ENCODE results near the gene LNX2. TPM values are rescaled to one million over a fixed set of nuclear protein-coding genes. Genes with fewer than 3 reads are reported as not detected.

Gene LNX2
- total and polyA plus RNA-seq, 4 experiments from 2014 or later, result 6.6 to 13.0 (median 9.3) TPM

DNA sequence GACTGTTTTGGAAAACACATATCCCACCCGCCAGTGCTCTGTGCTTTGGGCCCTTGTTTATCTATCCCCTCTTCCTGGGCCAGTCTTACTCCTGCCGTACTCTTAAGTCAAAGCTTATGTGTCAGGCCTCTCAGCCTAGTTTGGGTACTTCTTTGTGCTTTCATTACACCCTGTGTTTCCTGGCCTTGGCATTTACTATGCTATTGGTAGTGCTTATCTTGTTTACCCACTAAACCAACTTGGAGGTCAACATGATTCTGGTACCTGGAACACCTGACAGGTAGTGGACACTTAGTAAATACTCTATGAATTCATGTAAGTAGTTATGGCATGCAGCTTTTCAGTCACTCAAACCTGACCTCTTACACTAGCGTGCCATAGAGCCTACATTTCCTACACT, 3.7 kb upstream of the LNX2 start:
- no peaks in the 10 kb centered on the region for H3K9me3 Mint-ChIP-seq
- H3K27me3 Mint-ChIP-seq, result no peaks in the 10 kb centered on the region
- H3K36me3 Mint-ChIP-seq, result peaks cover 38 to 49% of the 10 kb centered on the region in 2 donors
- Histone ChIP-seq H3K9me3 (ENCODE audit: control insufficient read depth in 1 of 2, low read length in 2 of 2) (no peaks in the 10 kb centered on the region), H3K4me3 (ENCODE audit: low read length in 2 of 2) (no peak overlapping the region), H3K36me3 (ENCODE audit: insufficient read depth, low read length) (peaks cover 9% of the 10 kb centered on the region), H3K27ac (ENCODE audit: low read depth, low read length) (no peak overlapping the region), H3K27me3 (ENCODE audit: insufficient read depth, low read length) (no peaks in the 10 kb centered on the region), H3K4me1 (ENCODE audit: insufficient read depth, low read length) (peaks cover 50% of the 10 kb centered on the region)
- CTCF ChIA-PET (ENCODE audit: partially characterized antibody), result no interaction called here
- no peak for DNase-seq
- H3K27ac Mint-ChIP-seq, result no peak overlapping the region
- intact Hi-C loops (cut with micrococcal nuclease), result loop anchor here (5.0 to 10.0 kb wide), 3 partner anchors 42 to 1031 kb away; partner anchors contain the start of gene POMP
- POLR2A ChIA-PET (ENCODE audit: partially characterized antibody), result interaction anchor here (1.0 kb wide), 1 partner anchor 174 kb away, joined by 3 read pairs; the partner anchor contains the start of gene MTIF3
- H3K4me1 Mint-ChIP-seq, result peaks cover 53 to 79% (median 66%) of the 10 kb centered on the region in 4 donors
- peak overlapping the region in 4 of 8 donors; percentile 25 to 67 (median 54) for H3K4me3 Mint-ChIP-seq

GRCh38 chr13:27622881-27623280, 2.6 kb upstream of the LNX2 start:
- peaks cover 32 to 41% of the 10 kb centered on the region in 2 donors for H3K36me3 Mint-ChIP-seq
- no peak overlapping the region for H3K27ac ChIP-seq (ENCODE audit: low read depth, low read length)
- peak overlapping the region in 3 of 7 donors; percentile 32 to 97 (median 91) for H3K27ac Mint-ChIP-seq
- H3K27me3 Mint-ChIP-seq, result no peaks in the 10 kb centered on the region
- peak overlapping the region; percentile 56 to 96 (median 92) for H3K4me3 Mint-ChIP-seq
- H3K4me1 Mint-ChIP-seq, result peaks cover 53 to 83% (median 68%) of the 10 kb centered on the region in 4 donors
- H3K4me3 ChIP-seq (ENCODE audit: low read length in 2 of 2), result no peak overlapping the region
- H3K36me3 ChIP-seq (ENCODE audit: insufficient read depth, low read length), result peaks cover 9% of the 10 kb centered on the region
- H3K4me1 ChIP-seq (ENCODE audit: insufficient read depth, low read length), result peaks cover 60% of the 10 kb centered on the region
- H3K9me3 ChIP-seq (ENCODE audit: control insufficient read depth in 1 of 2, low read length in 2 of 2), result no peaks in the 10 kb centered on the region
- CTCF ChIA-PET (ENCODE audit: partially characterized antibody), result interaction anchor here (0.5 to 1.1 kb wide), 2 partner anchors 176 to 195 kb away, joined by 3 read pairs; no protein-coding TSS in a partner anchor
- POLR2A ChIA-PET (ENCODE audit: partially characterized antibody), result interaction anchor here (0.9 to 4.9 kb wide), 6 partner anchors 19 to 516 kb away, joined by 3 to 135 read pairs (median 4); partner anchors contain the start of genes GTF3A, MTIF3 and PAN3
- no peaks in the 10 kb centered on the region for H3K9me3 Mint-ChIP-seq
- intact Hi-C loops (cut with micrococcal nuclease), result loop anchor here (5.0 to 10.0 kb wide), 3 partner anchors 41 to 1032 kb away; partner anchors contain the start of gene POMP
- no peaks in the 10 kb centered on the region for H3K27me3 ChIP-seq (ENCODE audit: insufficient read depth, low read length)
- no peak for DNase-seq

GRCh38 chr13:27622102-27622820, 1.9 kb upstream of the LNX2 start:
- peaks cover 28 to 39% of the 10 kb centered on the region in 2 donors for H3K36me3 Mint-ChIP-seq
- DNase-seq, result no peak
- CTCF ChIA-PET (ENCODE audit: partially characterized antibody), result interaction anchor here (1.1 kb wide), 1 partner anchor 195 kb away, joined by 3 read pairs; no protein-coding TSS in a partner anchor

DNA sequence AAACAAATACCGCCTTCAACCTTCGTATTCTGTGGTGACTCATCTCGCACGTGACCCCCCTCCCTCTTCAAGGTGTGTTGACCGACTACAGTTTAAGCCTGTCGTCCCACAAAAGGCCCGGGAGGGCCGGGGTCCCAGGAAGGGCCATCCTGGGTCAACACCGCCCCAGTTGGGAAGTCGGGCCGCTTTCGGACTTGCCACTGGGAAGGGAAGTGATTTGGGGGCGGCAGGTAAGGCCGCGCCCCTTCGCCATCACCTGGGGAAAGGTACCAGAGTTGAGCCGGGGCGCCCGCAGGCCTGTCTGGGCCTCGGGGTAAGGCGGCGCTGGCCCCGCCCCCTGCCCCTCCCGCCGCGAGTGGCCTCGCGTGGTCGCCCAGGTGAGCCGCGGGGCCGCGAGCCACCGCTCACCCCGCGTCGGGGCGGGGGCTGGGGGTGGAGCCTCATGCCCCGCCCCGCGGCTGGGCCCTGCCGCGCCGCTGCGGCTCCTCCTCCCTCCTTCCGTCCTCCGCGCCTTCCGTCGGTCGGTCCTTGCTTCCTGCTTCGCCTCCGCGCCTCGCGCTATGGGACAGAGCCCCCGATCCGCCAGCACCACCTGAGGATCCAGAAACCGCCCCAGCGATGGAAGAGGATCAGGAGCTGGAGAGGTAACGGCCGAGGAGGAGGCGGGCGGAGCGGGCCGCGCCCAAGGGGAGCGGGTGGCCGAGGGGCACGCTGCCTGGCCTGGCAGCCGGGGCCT, 1.2 kb upstream of the LNX2 start, which contains the start of gene POLR1D:
TSS of gene POLR1D (plus strand) at position 527 of the 736 bp plus-strand sequence. CDS start at position 619, 92 bp downstream.
- Histone ChIP-seq H3K27ac (ENCODE audit: low read depth, low read length) (peak within 1 kb of the TSS; percentile 90), H3K4me1 (ENCODE audit: insufficient read depth, low read length) (peaks cover 64% of the 10 kb centered on the region), H3K4me3 (ENCODE audit: low read length in 2 of 2) (peak within 1 kb of the TSS; percentile 81 to 95), H3K27me3 (ENCODE audit: insufficient read depth, low read length) (no peaks in the 10 kb centered on the region), H3K36me3 (ENCODE audit: insufficient read depth, low read length) (peaks cover 9% of the 10 kb centered on the region), H3K9me3 (ENCODE audit: control insufficient read depth in 1 of 2, low read length in 2 of 2) (no peaks in the 10 kb centered on the region)
- peaks cover 46 to 78% (median 64%) of the 10 kb centered on the region in 4 donors for H3K4me1 Mint-ChIP-seq
- intact Hi-C loops (cut with micrococcal nuclease), result loop anchor here (1.0 to 10.0 kb wide), 6 partner anchors 39 to 1369 kb away; partner anchors contain the start of genes MTIF3, POMP and USP12
- ChIA-PET CTCF (ENCODE audit: partially characterized antibody) (interaction anchor here (0.8 to 2.7 kb wide), 8 partner anchors 43 to 205 kb away, joined by 3 to 14 read pairs (median 4); partner anchors contain the start of gene GTF3A), POLR2A (ENCODE audit: partially characterized antibody) (interaction anchor here (0.6 to 4.9 kb wide), 40 partner anchors 8 to 1399 kb away, joined by 3 to 135 read pairs (median 5); partner anchors contain the start of genes GTF3A, MTIF3, PAN3 and POMP)
- H3K27me3 Mint-ChIP-seq, result no peaks in the 10 kb centered on the region
- DNase-seq, result peak; percentile 82 to 96 (median 87)
- peaks cover 0 to 4% (median 0%) of the 10 kb centered on the region in 8 donors for H3K9me3 Mint-ChIP-seq
- peaks cover 28 to 33% of the 10 kb centered on the region in 2 donors for H3K36me3 Mint-ChIP-seq
- peak within 1 kb of the TSS; percentile 95 to 98 (median 97) for H3K27ac Mint-ChIP-seq
- H3K4me3 Mint-ChIP-seq, result peak within 1 kb of the TSS; percentile 87 to 97 (median 94)

More at GRCh38 chr13:27622102-27622820, 1.9 kb upstream of the LNX2 start:
- Histone ChIP-seq H3K4me1 (ENCODE audit: insufficient read depth, low read length) (peaks cover 64% of the 10 kb centered on the region), H3K4me3 (ENCODE audit: low read length in 2 of 2) (peak overlapping the region; percentile 81 to 95), H3K27ac (ENCODE audit: low read depth, low read length) (peak overlapping the region; percentile 90), H3K9me3 (ENCODE audit: control insufficient read depth in 1 of 2, low read length in 2 of 2) (no peaks in the 10 kb centered on the region), H3K36me3 (ENCODE audit: insufficient read depth, low read length) (peaks cover 9% of the 10 kb centered on the region), H3K27me3 (ENCODE audit: insufficient read depth, low read length) (no peaks in the 10 kb centered on the region)
- Mint-ChIP-seq H3K4me1 (peaks cover 52 to 83% (median 68%) of the 10 kb centered on the region in 4 donors), H3K27ac (peak overlapping the region; percentile 86 to 97 (median 92)), H3K27me3 (no peaks in the 10 kb centered on the region), H3K4me3 (peak overlapping the region; percentile 87 to 96 (median 92)), H3K9me3 (peaks cover 0 to 4% (median 0%) of the 10 kb centered on the region in 8 donors)
- POLR2A ChIA-PET (ENCODE audit: partially characterized antibody), result interaction anchor here (0.6 to 4.9 kb wide), 15 partner anchors 9 to 516 kb away, joined by 3 to 135 read pairs (median 5); partner anchors contain the start of genes GTF3A, MTIF3 and PAN3
- intact Hi-C loops (cut with micrococcal nuclease), result loop anchor here (5.0 to 10.0 kb wide), 3 partner anchors 40 to 1033 kb away; partner anchors contain the start of gene POMP

GRCh38 chr13:27621116-27621365, 712 bp upstream of the LNX2 start:
- no peaks in the 10 kb centered on the region for H3K27me3 Mint-ChIP-seq
- peaks cover 0 to 4% (median 0%) of the 10 kb centered on the region in 8 donors for H3K9me3 Mint-ChIP-seq
- Histone ChIP-seq H3K27me3 (ENCODE audit: insufficient read depth, low read length) (no peaks in the 10 kb centered on the region), H3K4me3 (ENCODE audit: low read length in 2 of 2) (peak overlapping the region; percentile 66 to 95), H3K36me3 (ENCODE audit: insufficient read depth, low read length) (peaks cover 9% of the 10 kb centered on the region), H3K27ac (ENCODE audit: low read depth, low read length) (peak overlapping the region; percentile 90), H3K9me3 (ENCODE audit: control insufficient read depth in 1 of 2, low read length in 2 of 2) (no peaks in the 10 kb centered on the region), H3K4me1 (ENCODE audit: insufficient read depth, low read length) (peaks cover 64% of the 10 kb centered on the region)
- DNase-seq, result no peak
- ChIA-PET CTCF (ENCODE audit: partially characterized antibody) (interaction anchor here (0.8 to 2.7 kb wide), 12 partner anchors 17 to 243 kb away, joined by 3 to 14 read pairs (median 4); partner anchors contain the start of gene GTF3A), POLR2A (ENCODE audit: partially characterized antibody) (interaction anchor here (0.6 to 4.9 kb wide), 39 partner anchors 8 to 1399 kb away, joined by 3 to 135 read pairs (median 5); partner anchors contain the start of genes GTF3A, MTIF3, POMP and RNF6)
- peak overlapping the region; percentile 82 to 97 (median 93) for H3K4me3 Mint-ChIP-seq
- peaks cover 42 to 74% (median 60%) of the 10 kb centered on the region in 4 donors for H3K4me1 Mint-ChIP-seq
- intact Hi-C loops (cut with micrococcal nuclease), result loop anchor here (1.0 to 10.0 kb wide), 6 partner anchors 39 to 1368 kb away; partner anchors contain the start of genes MTIF3, POMP and USP12
- peak overlapping the region; percentile 95 to 98 (median 97) for H3K27ac Mint-ChIP-seq
- H3K36me3 Mint-ChIP-seq, result peaks cover 28 to 32% of the 10 kb centered on the region in 2 donors

DNA sequence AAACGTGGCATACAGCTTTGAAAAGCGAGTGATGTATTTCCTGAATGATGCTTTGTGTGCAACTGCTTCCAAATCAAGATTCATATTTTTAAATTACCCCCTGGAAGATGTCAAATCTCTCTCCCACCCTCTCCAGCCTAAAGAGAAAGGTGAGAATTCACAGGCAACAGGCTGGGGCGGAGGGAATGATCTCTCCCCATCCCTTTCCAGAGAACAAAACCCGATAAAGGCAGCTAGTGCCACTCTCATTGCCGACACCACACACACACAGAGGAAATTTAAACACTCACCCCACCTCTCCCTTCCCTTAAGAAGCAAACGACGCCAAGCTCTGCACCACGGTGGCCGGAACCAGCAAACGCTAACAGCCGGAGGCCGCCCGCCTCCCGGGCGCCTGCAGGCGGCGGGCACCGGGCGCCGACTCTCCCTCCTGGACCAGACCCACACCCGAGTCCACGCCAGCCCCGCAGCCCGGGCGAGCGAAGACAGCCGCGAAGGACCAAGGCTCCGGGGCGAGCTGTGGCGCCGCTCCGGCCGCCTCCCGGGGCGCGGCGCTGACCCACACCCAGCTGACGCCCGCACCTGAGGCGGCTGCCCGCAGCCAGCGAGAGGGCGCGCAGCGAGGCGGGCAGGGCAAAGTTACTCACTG, 477 bp downstream of the LNX2 start:
- intact Hi-C loops (cut with micrococcal nuclease), result loop anchor here (1.0 to 10.0 kb wide), 7 partner anchors 38 to 1367 kb away; partner anchors contain the start of genes GTF3A, POMP and USP12
- ChIA-PET CTCF (ENCODE audit: partially characterized antibody) (interaction anchor here (1.0 to 2.7 kb wide), 12 partner anchors 13 to 242 kb away, joined by 3 to 14 read pairs (median 4); partner anchors contain the start of gene GTF3A), POLR2A (ENCODE audit: partially characterized antibody) (interaction anchor here (0.6 to 4.9 kb wide), 34 partner anchors 11 to 1099 kb away, joined by 3 to 135 read pairs (median 5); partner anchors contain the start of genes GTF3A, MTIF3, RPL21 and SLC46A3)
- Histone ChIP-seq H3K4me1 (ENCODE audit: insufficient read depth, low read length) (peaks cover 53% of the 10 kb centered on the region), H3K9me3 (ENCODE audit: control insufficient read depth in 1 of 2, low read length in 2 of 2) (no peaks in the 10 kb centered on the region), H3K4me3 (ENCODE audit: low read length in 2 of 2) (peak overlapping the region; percentile 13 to 95), H3K27ac (ENCODE audit: low read depth, low read length) (peak overlapping the region; percentile 90), H3K27me3 (ENCODE audit: insufficient read depth, low read length) (no peaks in the 10 kb centered on the region), H3K36me3 (ENCODE audit: insufficient read depth, low read length) (peaks cover 9% of the 10 kb centered on the region)
- Mint-ChIP-seq H3K4me1 (peaks cover 36 to 74% (median 56%) of the 10 kb centered on the region in 4 donors), H3K9me3 (peaks cover 0 to 4% (median 0%) of the 10 kb centered on the region in 8 donors), H3K27ac (peak overlapping the region; percentile 85 to 96 (median 92)), H3K27me3 (no peaks in the 10 kb centered on the region), H3K4me3 (peak overlapping the region; percentile 90 to 97 (median 94)), H3K36me3 (peaks cover 24 to 25% of the 10 kb centered on the region in 2 donors)
- DNase-seq, result peak in 2 of 5 donors; percentile 45 to 47

Data from CD4-positive, alpha-beta memory T cell (primary cell).